HG02678 (cell line): ENCODE measurements around the gene PTPRM.

Experiments
- ATAC-seq: cut with Tn5 transposase; IDR thresholded peaks from one replicate; pipeline ENCODE4 v1.9.1; 2021; ENCODE audit warnings: mild to moderate bottlenecking, moderate library complexity; ENCODE audit not compliant: unreplicated experiment

PTPRM gene

GRCh38 chr18:8296886-8297616, 729.9 kb downstream of the PTPRM start:
- no peak for ATAC-seq

DNA sequence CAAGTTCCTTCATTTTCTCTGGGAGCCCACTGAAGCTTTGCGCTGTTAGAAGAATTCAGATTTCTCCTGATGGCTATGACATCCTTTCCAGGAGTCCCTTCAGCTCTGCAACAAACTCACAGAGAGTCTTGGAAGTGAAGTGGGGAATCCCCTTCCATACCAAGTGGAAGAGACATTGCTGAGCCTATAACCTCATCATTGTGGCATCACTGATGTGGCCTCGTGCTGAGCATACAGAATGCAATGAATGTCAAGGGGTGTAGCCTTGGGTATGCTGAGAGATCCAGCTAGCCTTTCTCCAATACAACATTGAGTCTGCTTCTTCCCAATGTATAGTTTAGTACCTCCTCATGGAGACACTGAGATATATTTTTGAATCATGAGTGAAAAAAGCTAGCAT, 731.1 kb downstream of the PTPRM start:
- no peak for ATAC-seq

GRCh38 chr18:8299054-8299980, 732.2 kb downstream of the PTPRM start:
- no peak for ATAC-seq

DNA sequence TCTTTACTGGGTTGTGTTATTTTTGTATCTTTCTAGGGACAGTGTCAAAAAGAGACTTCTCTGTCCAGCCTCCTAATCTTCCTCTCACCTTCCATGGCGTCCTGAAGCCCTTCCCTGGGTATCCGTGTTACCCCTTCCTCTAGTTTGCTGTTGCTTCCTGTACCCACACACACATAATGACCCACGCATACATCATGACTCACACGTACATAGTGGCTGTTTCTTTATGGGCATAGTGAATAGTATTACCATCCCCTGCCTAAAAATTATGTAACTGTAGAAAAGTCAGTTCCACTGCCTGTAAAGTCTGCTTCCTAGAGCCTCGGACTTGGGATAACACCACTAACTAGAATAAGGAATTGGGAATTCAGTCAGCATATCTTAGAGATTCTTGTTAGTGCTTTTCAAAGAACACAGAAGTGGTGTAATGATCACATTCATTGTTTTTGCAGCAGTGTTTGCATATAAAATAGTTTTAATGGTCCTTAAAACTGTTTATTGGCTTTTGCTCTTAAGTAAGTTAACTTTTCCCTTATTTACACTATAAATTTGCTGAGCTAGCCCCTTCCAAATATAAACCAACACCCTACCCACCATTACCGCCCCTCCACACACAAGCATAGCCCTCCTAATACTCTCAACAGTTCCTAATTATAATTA, 733.8 kb downstream of the PTPRM start:
- no peak for ATAC-seq

GRCh38 chr18:8301427-8302172, 734.5 kb downstream of the PTPRM start:
- ATAC-seq, result no peak

DNA sequence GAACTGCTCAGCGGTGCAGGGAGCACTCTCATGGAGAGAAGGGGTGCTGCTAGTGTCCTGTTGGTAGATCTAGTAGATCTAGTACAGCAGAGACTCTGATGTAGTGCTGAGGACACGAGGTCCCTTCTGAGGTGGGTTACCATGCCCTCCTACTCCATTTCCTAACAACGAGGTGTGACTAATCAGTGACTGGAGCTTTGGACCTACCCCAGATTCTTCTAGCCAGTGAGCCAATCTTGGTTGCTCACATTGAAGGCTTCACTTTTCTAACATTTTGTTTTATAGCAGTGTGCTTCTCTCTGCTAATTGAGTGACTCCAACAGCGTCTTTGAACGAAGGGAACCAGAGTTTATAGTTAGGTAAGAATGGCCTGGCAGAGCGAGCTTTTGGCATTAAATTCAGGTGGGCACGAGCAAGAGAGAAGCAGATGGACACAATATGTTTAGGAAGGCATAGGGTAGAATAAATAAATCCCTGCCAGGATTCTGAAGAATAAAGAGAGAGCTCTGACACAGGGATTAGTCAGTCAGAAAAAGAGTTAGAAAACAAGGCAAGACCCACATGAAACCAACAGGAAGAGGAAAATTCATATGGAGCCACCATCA, 736.1 kb downstream of the PTPRM start:
- no peak for ATAC-seq

- no peak for ATAC-seq
Observed at GRCh38 chr18:8307960-8308359, 740.8 kb downstream of the PTPRM start.

- ATAC-seq, result no peak
Observed at GRCh38 chr18:8313043-8313442, 745.9 kb downstream of the PTPRM start.

- no peak for ATAC-seq
Observed at GRCh38 chr18:8314124-8314523, 747.0 kb downstream of the PTPRM start.

DNA sequence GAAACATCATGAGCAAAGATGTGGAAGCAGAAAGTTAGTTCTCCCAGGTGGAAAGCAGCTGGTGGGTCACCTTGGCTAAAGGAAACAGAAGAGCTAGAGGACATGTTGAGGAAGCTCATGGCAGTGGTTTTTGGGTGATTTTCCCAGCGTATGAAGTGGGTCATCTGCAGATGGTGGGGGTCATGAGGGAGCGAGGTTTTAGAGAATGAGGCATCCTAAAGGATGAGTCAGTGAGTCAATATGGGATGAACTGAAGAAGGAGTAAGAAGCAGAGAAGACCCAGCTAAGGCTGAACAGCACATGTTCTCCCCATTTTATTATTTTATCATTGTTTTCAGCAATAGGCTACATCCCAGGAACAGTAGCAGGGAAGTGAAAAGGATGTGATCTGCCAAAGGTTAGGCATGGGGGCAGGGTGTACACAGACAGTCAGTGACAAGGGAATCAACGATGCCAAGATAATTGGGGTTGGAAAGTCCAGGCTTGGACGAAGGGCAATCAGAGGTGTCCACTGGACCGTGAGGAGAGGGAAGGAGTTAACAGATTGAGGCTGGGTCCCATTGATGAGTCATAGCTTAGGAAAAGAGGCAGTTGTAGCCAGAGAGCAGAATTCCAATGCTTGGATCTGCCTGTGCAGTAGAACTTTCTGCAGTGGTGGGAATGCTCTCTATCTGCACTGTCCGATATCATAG, 752.8 kb downstream of the PTPRM start:
- no peak for ATAC-seq

- no peak for ATAC-seq
Observed at GRCh38 chr18:8322486-8322885, 755.4 kb downstream of the PTPRM start.

- no peak for ATAC-seq
Observed at GRCh38 chr18:8324343-8325065, 757.4 kb downstream of the PTPRM start.

DNA sequence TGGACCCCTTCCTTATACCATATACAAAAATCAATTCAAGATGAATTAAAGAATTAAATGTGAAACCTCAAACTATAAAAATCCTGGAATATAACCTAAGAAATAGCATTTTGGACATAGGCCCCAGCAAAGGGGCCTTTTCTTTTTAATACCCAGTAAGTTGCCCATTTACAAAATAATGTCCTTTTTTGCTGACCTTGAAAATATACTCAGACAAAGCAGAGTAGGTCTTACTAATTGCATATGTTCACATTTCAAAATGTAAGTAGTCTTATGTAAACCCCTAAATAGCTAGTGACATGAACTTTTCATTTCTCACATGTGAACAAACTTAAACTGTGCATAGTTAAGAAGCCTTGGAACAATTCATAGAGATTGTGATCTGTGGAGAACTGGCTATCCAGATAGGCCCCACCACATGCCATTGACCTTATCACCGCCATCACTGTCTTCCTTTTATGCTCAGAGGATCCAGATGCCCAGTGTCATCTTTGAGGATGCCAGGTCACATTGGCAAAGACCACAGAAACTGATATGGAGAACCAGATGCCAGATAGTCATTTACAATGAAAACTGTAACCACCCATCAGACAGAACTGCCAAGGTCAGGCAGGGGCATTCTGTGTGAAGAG, 759.8 kb downstream of the PTPRM start:
- no peak for ATAC-seq

- no peak for ATAC-seq
Observed at GRCh38 chr18:8328126-8328525, 761.0 kb downstream of the PTPRM start.

- no peak for ATAC-seq
Observed at GRCh38 chr18:8329186-8329771, 762.2 kb downstream of the PTPRM start.

- no peak for ATAC-seq
Observed at GRCh38 chr18:8330575-8330974, 763.5 kb downstream of the PTPRM start.

GRCh38 chr18:8332286-8332685, 765.2 kb downstream of the PTPRM start:
- no peak for ATAC-seq

DNA sequence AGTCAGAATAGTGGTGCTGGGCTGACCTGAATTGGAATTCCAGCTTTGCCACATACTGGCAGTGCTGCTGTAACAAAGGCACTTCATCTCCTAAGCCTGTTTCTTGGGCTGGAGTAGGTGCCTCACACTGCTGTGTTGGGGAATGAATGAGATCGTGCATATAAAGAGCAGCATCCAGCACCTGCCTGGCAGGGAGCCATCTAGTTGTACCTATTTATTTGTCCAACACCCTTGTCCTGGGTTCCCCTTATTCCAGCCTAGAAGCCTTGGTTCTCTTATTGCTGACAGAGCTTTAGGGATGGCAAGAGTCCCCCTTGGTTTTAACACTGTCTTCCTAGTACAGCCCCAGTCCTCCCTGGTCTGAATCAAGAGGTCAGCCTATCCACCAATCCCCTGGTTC, 766.8 kb downstream of the PTPRM start:
- ATAC-seq, result no peak
